ENCODE measurements around the gene NBPF4.
"Not testable (repeated sequence)": the region's sequence is repeated elsewhere in the genome, so short reads cannot be mapped to it uniquely, and the experiment has no call there.

DNA sequence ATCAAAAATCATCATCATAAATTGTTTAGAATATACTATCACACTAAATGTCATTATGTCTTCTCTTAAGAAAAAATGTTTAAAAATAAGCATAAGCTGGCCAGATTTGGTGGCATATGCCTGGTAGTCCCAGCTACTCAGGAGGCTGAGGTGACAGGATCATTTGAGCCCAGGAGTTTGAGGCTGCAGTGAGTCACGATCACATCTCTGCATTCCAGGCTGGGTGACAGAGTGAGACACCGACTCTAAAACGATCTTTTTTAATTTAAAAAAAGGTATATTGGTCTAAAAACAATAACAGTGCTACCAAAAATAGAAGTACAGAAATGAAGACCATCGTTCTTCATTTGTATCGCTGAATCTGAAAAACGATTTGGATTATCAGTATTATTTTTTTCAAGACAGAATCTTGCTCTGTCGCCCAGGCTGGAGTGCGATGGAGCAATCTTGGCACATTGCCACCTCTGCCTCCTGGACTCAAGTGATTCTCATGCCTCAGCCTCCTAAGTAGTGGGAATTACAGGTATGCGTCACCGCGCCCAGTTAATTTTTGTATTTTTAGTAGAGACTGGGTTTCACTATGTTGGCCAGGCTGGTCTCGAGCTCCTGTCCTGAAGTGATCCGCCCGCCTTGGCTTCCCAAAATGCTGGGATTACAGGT is 26.2 kb downstream of the NBPF4 start:
- not testable (repeated sequence) for TF ChIP-seq POLR2A (IDR thresholded peaks at IDR 0.05)
- TF ChIP-seq, protein P1, sequence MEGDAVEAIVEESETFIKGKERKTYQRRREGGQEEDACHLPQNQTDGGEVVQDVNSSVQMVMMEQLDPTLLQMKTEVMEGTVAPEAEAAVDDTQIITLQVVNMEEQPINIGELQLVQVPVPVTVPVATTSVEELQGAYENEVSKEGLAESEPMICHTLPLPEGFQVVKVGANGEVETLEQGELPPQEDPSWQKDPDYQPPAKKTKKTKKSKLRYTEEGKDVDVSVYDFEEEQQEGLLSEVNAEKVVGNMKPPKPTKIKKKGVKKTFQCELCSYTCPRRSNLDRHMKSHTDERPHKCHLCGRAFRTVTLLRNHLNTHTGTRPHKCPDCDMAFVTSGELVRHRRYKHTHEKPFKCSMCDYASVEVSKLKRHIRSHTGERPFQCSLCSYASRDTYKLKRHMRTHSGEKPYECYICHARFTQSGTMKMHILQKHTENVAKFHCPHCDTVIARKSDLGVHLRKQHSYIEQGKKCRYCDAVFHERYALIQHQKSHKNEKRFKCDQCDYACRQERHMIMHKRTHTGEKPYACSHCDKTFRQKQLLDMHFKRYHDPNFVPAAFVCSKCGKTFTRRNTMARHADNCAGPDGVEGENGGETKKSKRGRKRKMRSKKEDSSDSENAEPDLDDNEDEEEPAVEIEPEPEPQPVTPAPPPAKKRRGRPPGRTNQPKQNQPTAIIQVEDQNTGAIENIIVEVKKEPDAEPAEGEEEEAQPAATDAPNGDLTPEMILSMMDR (IDR thresholded peaks at IDR 0.05), result not testable (repeated sequence)

Data from uterus (tissue), 2 donors.